ENCODE results near the gene KCNJ4.

DNA sequence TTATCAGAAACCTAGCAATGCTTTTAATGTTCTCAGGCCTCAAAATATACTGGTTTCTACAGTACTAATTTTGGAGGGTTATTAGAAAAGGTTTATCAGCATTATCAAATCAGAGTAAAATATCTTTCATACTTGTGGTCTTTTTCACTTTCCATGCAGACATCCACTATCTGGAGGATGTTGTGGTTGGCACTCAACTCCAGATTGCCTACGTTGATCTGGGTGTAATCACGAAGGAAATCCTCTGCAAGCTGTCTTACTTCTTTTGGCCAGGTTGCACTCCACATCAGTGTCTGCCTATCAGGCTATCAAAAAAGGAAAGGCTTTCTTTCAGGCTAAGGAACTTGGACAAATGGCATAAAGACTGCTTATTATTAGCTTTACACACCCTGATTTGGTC is 39.5 kb upstream of the KCNJ4 start:
- TF ChIP-seq, protein P1, sequence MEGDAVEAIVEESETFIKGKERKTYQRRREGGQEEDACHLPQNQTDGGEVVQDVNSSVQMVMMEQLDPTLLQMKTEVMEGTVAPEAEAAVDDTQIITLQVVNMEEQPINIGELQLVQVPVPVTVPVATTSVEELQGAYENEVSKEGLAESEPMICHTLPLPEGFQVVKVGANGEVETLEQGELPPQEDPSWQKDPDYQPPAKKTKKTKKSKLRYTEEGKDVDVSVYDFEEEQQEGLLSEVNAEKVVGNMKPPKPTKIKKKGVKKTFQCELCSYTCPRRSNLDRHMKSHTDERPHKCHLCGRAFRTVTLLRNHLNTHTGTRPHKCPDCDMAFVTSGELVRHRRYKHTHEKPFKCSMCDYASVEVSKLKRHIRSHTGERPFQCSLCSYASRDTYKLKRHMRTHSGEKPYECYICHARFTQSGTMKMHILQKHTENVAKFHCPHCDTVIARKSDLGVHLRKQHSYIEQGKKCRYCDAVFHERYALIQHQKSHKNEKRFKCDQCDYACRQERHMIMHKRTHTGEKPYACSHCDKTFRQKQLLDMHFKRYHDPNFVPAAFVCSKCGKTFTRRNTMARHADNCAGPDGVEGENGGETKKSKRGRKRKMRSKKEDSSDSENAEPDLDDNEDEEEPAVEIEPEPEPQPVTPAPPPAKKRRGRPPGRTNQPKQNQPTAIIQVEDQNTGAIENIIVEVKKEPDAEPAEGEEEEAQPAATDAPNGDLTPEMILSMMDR (conservative IDR thresholded peaks at IDR 0.05; ENCODE audit: low read depth, low read length), result no peak
- TF ChIP-seq EZH2 (IDR thresholded peaks at IDR 0.05; ENCODE audit: low read length, unreplicated experiment), result no peak
